NT2/D1 (cell line): Measurements from ENCODE around the gene KRT40.

Source experiments
- SUZ12 ChIP-seq: IDR thresholded peaks from 2 replicates; pipeline ENCODE4 v1.6.1; 2011; ENCODE audit not compliant: insufficient read length, insufficient read depth; ENCODE audit errors: extremely low read depth
- ZNF274 ChIP-seq: IDR thresholded peaks from 2 replicates; pipeline ENCODE4 v1.6.1; 2011; ENCODE audit warnings: mild to moderate bottlenecking, low read depth, low read length

GRCh38 chr17:40931311-40931710 is 52.8 kb downstream of the KRT40 start:
- TF ChIP-seq SUZ12 (no peak), ZNF274 (no peak)
